Stimulated activated CD4-positive, alpha-beta T cell treated with anti-CD3 and anti-CD28 coated beads, Interleukin-15, amount 100 ng/mL, for 48 hours (primary cell): ENCODE results near the gene FLT1.

Source experiments
- DNase-seq, 2 donors: peaks; one replicate each; pipeline ENCODE4 v3.0.0-alpha.2; 2020; ENCODE audit warnings: low read depth in 2 of 2

Gene FLT1

DNA sequence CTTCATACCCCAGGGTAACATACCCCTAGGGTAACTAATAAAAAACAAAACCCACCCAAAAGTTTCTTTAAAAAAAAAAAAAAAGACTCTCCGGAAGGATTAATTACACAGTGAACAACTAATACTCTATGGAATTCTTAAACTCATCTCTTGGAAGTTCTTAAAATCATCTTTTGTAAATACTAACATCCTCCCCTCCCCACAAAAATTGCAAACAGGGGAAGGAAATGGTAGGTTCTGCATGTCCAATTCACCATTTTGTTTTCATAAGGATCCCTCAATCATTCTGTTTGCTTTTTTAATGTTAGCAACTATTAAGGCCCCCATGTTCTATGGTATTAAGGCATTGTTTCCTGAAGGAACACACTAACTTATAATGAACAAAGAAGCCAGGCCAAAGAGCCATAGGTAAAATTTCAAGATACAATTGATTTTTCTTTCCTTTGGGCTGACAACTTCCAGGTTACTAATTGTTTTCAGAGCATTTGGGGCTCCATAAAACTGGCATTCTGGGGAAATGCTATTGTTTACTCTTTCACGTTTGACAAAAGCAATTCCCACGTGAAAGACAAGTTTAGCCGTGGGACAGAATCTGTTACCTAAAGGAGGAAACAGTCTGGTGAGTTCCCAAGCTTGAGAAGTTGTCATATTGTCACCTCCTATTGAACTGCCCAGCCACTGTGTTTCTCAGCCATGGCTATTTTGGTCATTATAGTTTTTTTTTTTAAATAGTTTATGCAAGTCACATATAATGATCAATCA lies 107.0 kb downstream of the FLT1 start:
- no peak for DNase-seq

DNA sequence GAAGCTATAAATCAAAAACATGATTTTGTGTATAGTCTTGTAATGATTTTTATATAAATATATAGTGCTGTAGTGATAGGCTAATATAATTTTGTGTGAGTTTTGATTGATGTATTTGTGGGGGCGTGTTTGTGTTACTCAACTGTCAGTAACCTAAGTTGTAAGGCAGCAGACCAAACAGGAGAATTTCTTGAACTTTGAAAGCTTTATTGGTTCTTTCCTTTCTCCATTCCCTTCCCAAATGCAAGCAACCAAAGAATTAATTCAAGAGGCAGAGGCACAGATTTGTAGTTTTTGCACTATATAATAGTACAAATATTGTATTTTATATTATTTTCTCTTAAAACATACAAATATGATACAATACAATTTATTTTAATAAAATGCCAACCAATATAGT lies 109.6 kb downstream of the FLT1 start:
- DNase-seq = no peak

DNA sequence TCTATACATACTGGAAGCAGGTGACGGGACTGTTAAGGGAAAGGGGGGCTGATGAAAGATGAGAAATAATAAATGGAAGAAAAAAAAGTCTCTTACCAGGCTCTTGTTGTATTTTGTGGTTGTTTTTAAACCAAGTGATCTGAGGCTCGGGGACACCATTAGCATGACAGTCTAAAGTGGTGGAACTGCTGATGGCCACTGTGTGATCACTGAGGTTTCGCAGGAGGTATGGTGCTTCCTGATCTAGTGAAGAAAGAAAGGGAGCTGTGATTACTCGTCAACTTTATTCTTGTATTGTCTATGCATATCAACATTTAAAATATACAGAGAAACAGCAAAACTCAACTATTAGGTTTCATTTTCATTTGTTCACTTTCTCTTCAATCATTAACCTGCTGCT lies 110.1 kb downstream of the FLT1 start:
- no peak for DNase-seq

DNA sequence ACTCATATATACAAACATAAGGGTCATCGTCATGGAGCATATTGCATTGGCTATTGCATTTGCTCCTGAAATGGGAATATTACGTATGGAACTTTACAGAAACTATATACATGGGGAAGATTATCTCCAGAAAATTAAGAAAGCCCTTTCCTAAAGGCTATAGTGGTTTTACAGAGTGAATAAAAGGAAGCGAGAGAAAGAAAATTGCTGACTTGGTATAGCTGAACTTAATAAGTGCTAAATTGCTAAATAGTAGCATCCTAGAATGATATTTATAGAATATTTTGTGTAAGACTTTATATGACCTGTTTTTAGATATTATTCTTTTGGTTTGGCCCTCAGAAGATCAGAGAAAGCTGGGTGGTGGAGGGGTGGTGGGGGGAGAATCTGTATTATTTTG lies 114.6 kb downstream of the FLT1 start:
- no peak for DNase-seq

DNA sequence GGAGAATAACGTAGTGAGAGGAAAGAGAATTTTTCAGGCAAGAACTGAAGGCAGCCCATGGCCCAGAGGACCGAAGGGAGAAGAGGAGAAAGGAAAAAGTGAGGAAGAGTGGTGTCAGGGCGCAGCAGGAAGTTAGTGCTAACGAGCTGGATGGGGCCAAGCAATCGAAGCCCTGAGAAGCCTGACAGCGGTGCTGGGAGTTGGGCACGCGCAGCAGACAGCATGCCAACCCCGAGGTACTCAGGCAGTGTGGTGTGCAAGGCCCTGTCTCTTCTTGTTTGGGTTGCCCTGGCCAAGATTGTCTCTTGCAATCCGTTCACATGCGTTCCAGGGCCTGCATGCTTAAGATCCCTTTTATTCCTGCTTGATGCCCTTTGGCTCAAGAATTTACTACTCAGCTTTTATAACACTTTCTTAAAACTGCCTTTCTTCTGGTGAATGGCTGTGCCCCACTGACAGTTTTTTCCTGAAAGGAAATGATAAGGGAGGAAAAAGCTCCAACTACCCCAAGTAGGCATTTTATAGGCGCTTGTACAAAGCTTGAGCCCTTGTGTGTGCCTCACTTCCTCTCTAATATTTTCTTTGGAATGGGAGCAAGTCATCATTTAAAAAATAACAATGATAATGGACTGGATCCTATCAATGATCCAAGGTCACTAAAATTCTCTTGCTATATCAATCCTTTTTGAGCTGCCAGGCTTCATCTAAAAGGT lies 115.4 kb downstream of the FLT1 start:
- no peak for DNase-seq

DNA sequence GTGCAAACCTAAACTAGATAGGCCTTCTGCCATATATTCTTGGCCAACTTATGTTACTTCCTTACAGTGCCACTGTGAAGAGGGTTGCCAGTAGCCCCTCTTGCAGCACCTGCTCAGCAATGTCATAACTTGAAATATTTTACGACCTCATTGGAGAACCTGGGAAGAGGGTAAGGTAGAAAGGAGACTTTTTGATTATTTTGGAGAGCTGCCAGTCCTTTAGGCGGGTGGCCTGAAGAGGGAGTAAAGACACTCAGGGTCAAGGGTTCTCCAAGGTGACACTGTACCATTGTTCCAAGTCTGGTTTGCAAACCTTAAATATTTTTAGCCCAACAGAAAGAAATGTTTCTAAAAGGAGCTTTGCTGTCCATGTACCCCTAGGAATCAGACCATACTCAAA lies 118.3 kb downstream of the FLT1 start:
- no peak for DNase-seq

DNA sequence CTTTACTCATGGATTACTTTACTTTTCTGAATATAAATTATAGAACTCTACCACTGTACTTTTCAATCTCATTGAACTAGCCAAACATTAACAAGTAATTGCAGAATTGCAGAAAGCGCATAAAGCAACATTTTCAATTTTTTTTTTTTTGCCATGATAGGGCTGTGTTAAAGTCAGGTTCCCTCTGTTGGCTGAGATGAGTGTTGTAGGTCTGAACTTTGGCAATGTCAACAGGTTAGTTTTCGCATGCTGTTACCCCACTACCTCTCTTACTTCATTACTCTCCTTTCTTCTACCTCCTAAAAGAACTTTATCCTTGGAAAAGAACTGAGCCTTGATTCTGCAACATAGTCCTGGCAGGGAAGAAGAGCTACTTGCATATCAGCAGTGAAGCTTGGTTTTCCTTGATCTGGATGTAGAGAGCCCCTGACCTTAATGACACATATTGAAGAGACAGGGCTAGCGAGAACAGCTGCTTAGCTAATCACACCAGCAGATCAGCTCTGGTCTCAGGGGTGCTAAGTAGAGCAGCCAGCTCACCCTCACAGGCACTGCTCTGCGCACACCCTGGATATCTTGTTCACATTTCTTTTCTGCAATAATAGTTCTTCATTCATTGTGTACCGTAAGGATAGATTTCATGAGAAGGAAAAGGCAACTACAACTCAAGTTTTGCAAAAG lies 119.5 kb downstream of the FLT1 start:
- no peak for DNase-seq

DNA sequence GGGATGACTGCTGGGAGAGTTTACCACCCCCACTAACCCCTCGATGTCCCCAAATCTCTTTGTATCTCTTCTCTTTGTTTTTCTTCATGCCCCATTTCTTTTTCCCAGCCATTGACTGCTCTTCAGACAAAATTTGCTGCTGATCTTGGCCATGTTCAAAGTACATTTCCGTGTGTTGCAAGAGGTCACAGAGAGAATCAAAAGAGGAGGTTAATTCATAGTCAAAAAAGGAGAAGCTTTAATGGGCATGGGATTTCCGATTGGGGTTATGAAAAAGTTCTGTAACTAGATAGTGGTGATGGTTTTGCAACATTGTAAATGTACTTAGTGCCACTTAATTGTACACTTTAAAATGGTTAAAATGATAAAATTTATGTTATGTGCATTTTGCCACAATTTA lies 121.1 kb downstream of the FLT1 start:
- DNase-seq = no peak

DNA sequence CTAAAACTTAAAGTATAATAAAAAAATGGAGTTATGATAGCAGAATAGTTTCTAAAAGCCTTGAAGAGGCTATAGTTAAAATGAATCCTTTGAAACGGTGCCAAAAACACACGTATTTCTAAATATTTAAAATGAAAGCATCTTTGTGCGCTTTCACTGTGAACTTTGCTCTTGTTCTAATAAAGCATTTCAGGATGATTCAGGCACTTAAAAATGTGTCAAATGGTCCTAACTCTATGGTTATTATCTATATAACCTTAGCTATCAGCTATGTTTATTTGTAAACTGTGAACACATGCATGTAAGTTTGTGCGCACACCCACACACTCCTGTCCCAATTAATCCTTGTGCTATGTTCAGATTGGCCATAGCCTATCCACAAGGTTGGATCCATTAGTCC lies 124.5 kb downstream of the FLT1 start:
- DNase-seq = no peak

DNA sequence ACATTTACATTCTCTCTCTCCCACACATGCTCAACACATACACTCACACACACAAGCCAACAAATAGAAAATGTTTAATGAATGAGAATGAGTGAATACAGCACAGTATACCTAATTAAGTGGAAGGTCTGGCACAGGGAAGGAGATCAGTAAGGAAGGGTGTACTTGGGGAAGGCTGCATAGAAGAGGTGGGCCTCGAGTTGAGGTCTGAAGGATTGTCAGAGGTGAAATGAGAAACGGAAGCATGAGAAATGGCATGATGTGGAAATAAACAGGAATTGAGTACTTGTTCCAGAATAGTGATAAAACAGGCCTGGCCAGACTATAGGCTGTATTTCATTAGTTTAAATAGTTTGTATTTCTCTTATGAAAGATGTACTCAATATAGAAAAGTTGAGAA lies 136.2 kb downstream of the FLT1 start:
- DNase-seq = no peak

DNA sequence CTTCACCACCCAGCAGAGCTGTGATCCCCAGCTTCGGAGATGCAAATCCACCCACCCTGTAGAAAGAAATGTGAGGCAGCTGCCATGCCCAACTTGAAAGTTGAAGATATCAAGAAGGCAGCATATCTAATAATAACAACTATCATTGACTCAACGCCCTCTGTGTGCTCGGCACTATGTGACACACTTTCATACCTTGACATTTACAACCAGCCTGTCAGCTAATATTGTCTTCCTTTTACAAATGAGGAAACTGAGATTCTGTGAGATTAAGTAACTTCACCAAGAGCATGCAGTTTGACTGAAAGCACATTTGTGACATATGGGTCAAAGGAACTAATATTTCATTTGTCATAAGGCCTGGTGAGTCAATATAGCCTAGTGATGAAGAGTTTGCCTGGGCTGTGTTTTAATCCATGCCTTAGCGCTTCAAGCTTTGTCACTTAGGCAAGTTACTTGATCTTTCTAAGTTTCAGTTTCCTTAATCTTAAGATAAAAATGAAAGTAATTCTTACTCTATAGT lies 137.0 kb downstream of the FLT1 start:
- DNase-seq = no peak

DNA sequence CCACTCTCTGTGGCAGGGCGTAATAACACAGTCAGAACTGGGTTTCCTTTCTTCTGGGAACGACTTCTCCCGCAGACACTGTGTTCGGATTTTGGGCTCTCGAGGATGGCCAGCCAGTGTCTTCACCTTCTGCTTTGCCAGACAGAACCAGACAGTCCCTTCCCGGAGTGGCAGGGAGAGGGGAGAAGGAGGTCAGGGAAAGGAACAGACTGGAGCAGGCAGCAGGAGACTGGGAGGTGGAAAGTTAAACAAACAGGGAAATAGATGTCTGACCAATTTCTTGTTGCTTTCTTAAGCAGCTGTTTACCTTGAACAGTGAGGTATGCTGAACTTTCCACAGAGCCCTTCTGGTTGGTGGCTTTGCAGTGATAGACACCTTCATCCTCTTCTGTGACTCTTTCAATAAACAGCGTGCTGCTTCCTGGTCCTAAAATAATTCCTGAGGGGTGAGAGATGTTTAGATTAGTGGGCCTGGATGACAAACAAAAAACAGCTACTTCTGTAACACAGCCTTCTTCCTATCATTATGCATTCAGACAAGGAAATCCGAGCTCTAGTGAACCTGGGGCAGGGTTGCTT lies 137.6 kb downstream of the FLT1 start:
- no peak for DNase-seq

DNA sequence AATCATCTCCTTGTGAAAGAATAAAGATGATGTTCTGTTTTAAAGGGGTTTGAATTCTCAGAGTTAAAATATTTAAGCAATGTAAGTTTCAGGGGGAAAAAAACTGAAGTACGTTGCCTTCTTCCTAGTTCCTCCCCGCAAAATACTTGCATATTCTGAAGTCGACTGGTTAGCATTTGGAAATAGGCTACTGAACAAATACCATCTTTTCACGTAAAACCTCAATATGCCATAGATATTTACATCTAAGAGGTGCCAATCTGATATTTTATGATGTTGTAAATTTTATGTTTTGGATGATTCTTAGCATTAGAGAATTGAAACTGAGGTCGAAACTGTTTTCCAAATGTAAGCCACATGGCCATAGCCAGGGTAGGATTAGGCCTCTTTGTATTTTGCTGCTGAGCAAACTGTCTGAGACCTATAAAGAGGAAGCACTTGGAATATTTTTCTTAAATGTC lies 138.3 kb downstream of the FLT1 start:
- DNase-seq = no peak

DNA sequence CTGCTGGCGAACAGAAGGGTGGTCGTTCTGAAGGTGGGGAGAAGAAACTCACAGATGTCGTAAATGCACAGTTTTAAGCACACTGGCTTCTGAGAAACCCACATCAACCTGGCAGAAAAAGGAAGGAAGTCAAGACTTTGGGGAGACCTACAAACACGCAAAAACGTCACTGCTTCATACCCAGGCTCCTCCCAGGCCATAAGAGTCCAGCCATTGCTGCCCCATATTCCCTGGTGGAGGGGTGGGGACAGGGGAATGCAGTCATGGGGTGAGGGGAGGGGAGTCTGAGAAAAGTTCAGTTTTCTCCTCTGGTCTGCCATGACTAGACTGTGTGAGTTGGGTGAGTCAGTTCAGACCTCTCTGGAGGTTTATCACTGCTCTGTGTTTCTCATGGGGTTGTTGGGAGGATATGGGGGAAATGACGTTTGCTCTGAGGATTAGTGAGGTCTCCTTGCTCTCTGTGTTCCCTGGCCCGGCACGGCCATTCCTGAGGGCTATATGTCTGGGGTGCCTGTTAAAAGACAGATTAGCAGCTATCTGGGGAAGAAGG lies 139.0 kb downstream of the FLT1 start:
- no peak for DNase-seq

DNA sequence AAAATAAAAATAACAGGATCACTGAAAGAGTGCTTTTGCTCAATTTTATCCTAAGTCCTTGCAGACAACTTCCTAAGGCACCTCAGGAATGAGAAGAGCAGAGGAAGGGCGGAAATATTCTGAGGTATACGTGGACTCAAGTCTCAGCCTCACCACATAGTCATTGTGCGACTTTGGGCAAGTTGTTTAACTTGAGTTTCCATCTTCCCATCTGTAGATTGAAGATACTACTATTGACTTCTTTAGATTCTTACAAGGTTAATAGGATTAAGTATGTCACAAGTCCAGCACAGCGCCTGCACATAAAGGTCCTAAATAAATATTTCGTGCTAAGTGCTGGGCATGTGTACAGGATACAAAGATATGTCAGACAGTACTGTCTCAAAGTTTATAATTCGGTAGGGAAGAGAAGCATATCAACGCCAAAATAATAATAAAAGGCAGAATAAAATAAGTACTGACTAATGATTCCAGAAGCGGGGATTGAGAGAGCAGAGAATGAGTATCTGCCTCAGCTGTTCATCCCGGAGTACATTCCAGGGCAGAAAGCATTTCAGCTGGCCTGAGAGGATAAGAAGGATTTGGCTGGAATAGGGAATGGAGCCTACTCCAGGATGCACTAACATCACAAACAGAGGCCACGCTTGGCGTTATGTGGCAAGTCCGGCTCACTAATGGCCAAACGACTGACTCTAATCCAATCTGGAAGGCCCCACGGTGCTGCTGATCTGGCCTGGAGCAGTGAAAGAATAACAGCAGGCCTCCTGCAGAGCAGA lies 139.7 kb downstream of the FLT1 start:
- DNase-seq = no peak

DNA sequence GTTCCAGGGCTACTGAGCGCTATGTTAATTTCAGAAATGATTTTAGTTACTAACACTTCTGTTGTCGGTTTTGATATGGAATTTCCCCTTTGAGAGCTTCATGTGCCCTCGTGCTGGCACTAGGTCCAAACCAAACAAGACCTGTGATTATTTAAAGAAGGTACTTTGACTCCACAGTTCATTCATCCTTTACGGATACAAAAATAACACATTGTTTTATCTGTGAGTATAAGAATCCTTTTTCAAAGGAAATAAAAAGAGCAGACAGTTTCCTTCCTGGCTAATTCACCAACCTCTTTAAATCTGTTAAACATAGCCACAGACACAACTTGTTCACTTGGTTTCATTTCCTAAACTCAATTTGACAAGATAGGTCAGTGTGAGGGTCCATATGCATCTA lies 141.2 kb downstream of the FLT1 start:
- DNase-seq = no peak

DNA sequence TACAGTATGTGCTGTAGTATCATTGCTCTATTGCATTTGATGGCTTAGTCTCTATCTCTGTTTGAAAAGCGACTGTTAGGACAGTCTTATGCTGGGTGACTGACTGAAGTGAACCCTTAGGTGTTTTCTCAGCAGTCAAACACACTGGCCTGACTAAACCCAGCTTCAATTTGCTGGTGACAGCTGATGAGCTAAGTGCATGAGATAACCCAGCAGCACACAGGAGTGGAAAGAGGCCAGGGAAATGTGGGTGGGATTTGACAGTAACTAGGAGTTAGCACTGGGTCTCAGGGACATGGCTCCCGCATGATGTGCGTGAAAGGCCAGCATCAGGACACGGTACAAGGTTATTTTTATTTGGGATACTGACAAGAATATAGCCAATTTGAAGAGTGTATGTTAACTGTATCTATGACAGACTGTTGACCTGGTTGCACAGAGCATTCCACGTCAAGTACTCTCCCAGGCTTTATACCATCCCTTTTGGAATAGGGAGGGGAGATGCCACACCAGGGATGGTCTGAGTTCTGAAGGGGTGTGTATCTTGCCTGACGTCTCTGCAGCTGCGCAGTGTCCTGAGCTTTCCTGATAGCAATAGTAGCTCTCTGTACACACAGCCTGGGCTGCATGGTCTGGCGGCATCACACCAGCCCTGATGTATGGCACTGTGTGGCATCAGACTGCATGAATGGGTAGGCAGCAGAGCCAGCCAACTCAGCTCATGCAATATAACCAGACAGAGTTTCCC lies 144.8 kb downstream of the FLT1 start:
- no peak for DNase-seq

DNA sequence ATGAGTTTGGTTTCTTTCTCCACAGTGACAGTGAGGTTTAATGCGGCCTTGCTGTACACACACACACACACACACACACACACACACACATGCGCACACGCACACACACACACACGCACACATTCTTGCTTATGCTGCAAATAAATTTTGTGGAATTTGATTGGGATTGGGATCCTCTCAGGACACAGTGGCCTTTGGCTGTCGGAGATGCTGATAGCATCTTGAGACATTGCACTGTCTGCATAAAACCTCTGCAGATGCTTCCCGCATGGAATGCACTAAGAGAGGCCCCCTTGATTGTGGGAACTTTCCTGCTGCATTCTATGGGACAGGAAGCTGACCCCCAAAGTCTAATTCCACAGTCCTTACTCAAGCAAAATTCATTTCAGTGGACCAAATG lies 145.6 kb downstream of the FLT1 start:
- DNase-seq = no peak

DNA sequence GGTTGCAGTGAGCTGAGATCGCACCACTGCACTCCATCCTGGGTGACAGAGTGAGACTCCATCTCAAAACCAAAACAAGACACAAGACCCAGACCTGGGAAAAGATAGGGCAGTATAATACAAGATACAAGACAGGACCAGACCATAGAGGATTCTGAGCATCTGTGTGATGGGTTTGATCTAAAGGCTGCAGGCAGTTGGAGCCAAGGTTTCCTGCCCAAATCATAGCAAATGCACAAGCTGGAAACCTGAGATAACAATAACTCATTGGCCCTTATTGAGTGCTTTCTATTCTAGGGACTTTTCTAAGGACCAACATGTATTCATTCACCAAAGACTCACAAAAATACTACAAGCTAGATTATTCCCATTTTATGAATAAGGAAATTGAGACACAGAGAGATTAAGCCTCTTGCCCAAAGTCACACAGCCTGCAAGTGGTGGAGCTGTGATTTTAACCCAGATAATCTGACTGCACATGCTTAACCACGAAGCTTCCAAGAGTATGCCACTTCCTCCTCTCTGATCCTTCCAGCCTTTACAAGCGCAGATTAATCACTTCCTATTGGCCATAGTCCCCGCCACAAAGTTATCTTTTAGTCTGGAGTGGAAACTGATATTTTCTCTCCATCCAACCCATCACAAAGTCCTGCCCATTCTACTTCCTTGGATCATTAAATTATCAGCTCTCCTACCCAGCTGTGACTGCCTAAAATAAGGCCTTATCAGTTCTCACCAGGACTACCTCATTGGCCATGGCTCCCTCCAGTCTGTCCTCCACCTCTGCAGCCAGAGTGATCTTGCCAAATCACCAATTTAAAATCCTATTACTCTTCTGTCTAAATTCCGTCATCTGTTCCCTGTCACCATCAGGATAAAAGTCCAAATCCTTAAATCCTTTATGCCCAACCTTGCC lies 147.2 kb downstream of the FLT1 start:
- no peak for DNase-seq
